Fibroblast of lung (primary cell): ENCODE data around the gene ERCC2. TPM values are rescaled to one million over a fixed set of nuclear protein-coding genes. Genes with fewer than 3 reads are reported as not detected.

ENCODE experiments used
- DNase-seq, 2 donors: peaks; one replicate each; pipeline versions ENCODE4 v3.0.0 to v3.0.0-alpha.2; 2010; ENCODE audit warnings: low read depth in 2 of 2
- H2AFZ ChIP-seq: 2 replicates; pipeline ENCODE4 v1.5.1; 2012; ENCODE audit warnings: low read length, control low read depth, inconsistent platforms
- H3K27ac ChIP-seq: 2 replicates; pipeline ENCODE4 v1.5.1; 2011; ENCODE audit warnings: low read length, control low read depth; ENCODE audit not compliant: insufficient read depth
- H3K27me3 ChIP-seq: 2 replicates; pipeline ENCODE4 v1.5.1; 2011; ENCODE audit warnings: mild to moderate bottlenecking, low read length; ENCODE audit not compliant: control insufficient read depth, insufficient read depth
- H3K36me3 ChIP-seq: 2 replicates; pipeline ENCODE4 v1.5.1; 2011; ENCODE audit warnings: low read length; ENCODE audit not compliant: control insufficient read depth, insufficient read depth
- H3K4me1 ChIP-seq: 2 replicates; pipeline ENCODE4 v1.5.1; 2011; ENCODE audit warnings: low read length; ENCODE audit not compliant: control insufficient read depth, insufficient read depth; ENCODE audit errors: extremely low read depth
- H3K4me2 ChIP-seq: 2 replicates; pipeline ENCODE4 v1.5.1; 2011; ENCODE audit warnings: low read length, control low read depth; ENCODE audit not compliant: insufficient read depth; ENCODE audit errors: extremely low read depth
- H3K4me3 ChIP-seq, 4 experiments: fragments of 200-600 bp in 1 of 4; sonication (generic) in 1 of 4; replicated peaks in 1 of 4; 2 replicates each; pipeline ENCODE4 v1.5.1; 2011 to 2016; ENCODE audit warnings: low read length in 4 of 4, low read depth in 3 of 4, mild to moderate bottlenecking in 3 of 4, control low read depth in 2 of 4, inconsistent platforms in 1 of 4, mixed read lengths in 1 of 4; ENCODE audit not compliant: insufficient read depth in 1 of 4; ENCODE audit errors: control extremely low read depth in 1 of 4
- H3K79me2 ChIP-seq: 2 replicates; pipeline ENCODE4 v1.5.1; 2012; ENCODE audit warnings: mild to moderate bottlenecking, low read length, inconsistent platforms; ENCODE audit not compliant: control insufficient read depth, insufficient read depth
- H3K9ac ChIP-seq: 2 replicates; pipeline ENCODE4 v1.5.1; 2011; ENCODE audit warnings: mild to moderate bottlenecking, low read length, control low read depth; ENCODE audit not compliant: insufficient read depth
- H3K9me3 ChIP-seq: 2 replicates; pipeline ENCODE4 v1.5.1; 2012; ENCODE audit warnings: low read depth, low read length; ENCODE audit not compliant: control insufficient read depth, insufficient read depth
- H4K20me1 ChIP-seq: 2 replicates; pipeline ENCODE4 v1.5.1; 2011; ENCODE audit warnings: low read length; ENCODE audit not compliant: control insufficient read depth, insufficient read depth; ENCODE audit errors: extremely low read depth
- EZH2 ChIP-seq: IDR thresholded peaks from 2 replicates; pipeline ENCODE4 v1.5.1; 2012; ENCODE audit warnings: low read length, control low read depth, mild to moderate bottlenecking; ENCODE audit errors: missing control alignments
- polyA plus RNA-seq, 2 donors: library from polyadenylated mRNA; depleted of rRNA in 1 of 2; stranded (reverse) in 1 of 2; unstranded in 1 of 2; fragments of >200 nt; gene quantifications; 2 replicates each; pipeline ENCODE4 v1.2.1, GENCODE V29; 2011 to 2012; ENCODE audit warnings: missing spikeins in 1 of 2
- total RNA-seq: library from RNA; depleted of rRNA; stranded (reverse); fragments of >200 nt; gene quantifications from 2 replicates; pipeline ENCODE4 v1.2.1, GENCODE V29; 2014
- TF ChIP-seq, protein P1 (sequence below), 2 donors: IDR thresholded peaks in 1 of 2; conservative IDR thresholded peaks in 1 of 2; 1 replicate in 1 of 2; 2 replicates in 1 of 2; pipeline ENCODE4 v1.5.1; 2011 to 2012; ENCODE audit warnings: low read length in 2 of 2, control low read depth in 1 of 2, inconsistent platforms in 1 of 2, low read depth in 1 of 2, mild to moderate bottlenecking in 1 of 2

Gene ERCC2
- total and polyA plus RNA-seq, 2 donors (not counting 1 experiment from before 2014, with no cell fraction given) = 21.6 to 57.1 TPM

GRCh38 chr19:45302416-45302815, 68.0 kb downstream of the ERCC2 start:
- TF ChIP-seq, protein P1, sequence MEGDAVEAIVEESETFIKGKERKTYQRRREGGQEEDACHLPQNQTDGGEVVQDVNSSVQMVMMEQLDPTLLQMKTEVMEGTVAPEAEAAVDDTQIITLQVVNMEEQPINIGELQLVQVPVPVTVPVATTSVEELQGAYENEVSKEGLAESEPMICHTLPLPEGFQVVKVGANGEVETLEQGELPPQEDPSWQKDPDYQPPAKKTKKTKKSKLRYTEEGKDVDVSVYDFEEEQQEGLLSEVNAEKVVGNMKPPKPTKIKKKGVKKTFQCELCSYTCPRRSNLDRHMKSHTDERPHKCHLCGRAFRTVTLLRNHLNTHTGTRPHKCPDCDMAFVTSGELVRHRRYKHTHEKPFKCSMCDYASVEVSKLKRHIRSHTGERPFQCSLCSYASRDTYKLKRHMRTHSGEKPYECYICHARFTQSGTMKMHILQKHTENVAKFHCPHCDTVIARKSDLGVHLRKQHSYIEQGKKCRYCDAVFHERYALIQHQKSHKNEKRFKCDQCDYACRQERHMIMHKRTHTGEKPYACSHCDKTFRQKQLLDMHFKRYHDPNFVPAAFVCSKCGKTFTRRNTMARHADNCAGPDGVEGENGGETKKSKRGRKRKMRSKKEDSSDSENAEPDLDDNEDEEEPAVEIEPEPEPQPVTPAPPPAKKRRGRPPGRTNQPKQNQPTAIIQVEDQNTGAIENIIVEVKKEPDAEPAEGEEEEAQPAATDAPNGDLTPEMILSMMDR (conservative IDR thresholded peaks at IDR 0.05 in 1 of 2, IDR thresholded peaks at IDR 0.05 in 1 of 2; ENCODE audit: low read depth in 1 of 2, low read length in 2 of 2) = no peak
- TF ChIP-seq EZH2 = no peak
- no peaks in the 10 kb centered on the region for H3K79me2 ChIP-seq
- H3K4me1 ChIP-seq = no peaks in the 10 kb centered on the region
- no peak overlapping the region for H2AFZ ChIP-seq
- no peaks in the 10 kb centered on the region for H3K27me3 ChIP-seq
- no peak overlapping the region for H3K27ac ChIP-seq
- H4K20me1 ChIP-seq = no peaks in the 10 kb centered on the region
- no peak overlapping the region for H3K4me3 ChIP-seq
- H3K9ac ChIP-seq = no peak overlapping the region
- H3K36me3 ChIP-seq = no peaks in the 10 kb centered on the region
- H3K9me3 ChIP-seq = no peaks in the 10 kb centered on the region
- no peak overlapping the region for H3K4me2 ChIP-seq
- DNase-seq = no peak

Other genes starting within 250 kb of the ERCC2 start
- gene NKPD1, start 209.6 kb downstream of the ERCC2 start, total RNA-seq = 0.17 and 0.26 TPM in 2 replicates
- gene NKPD1, start 209.6 kb downstream of the ERCC2 start, polyA plus RNA-seq = 0.01 TPM in 1 of 2 replicates, not detected in the other
- 15.9 and 20.0 TPM in 2 replicates for gene TRAPPC6A, start 192.3 kb downstream of the ERCC2 start, total RNA-seq
- 4.5 and 9.3 TPM in 2 replicates for gene TRAPPC6A, start 192.3 kb downstream of the ERCC2 start, polyA plus RNA-seq
- gene BLOC1S3, start 191.8 kb downstream of the ERCC2 start, total RNA-seq = 2.6 and 3.8 TPM in 2 replicates
- 5.2 and 5.6 TPM in 2 replicates for gene BLOC1S3, start 191.8 kb downstream of the ERCC2 start, polyA plus RNA-seq
- under 0.01 TPM in 1 of 2 replicates, not detected in the other for gene EXOC3L2, start 125.2 kb downstream of the ERCC2 start, total RNA-seq
- not detected in 2 replicates for gene EXOC3L2, start 125.2 kb downstream of the ERCC2 start, polyA plus RNA-seq
- 7.4 and 8.9 TPM in 2 replicates for gene MARK4, start 119.3 kb downstream of the ERCC2 start, total RNA-seq
- gene MARK4, start 119.3 kb downstream of the ERCC2 start, polyA plus RNA-seq = 14.1 and 19.5 TPM in 2 replicates
- gene CKM, start 47.7 kb downstream of the ERCC2 start, total RNA-seq = not detected in 2 replicates
- gene CKM, start 47.7 kb downstream of the ERCC2 start, polyA plus RNA-seq = 0.03 TPM in 1 of 2 replicates, not detected in the other
- 0.17 TPM in 1 of 2 replicates, not detected in the other for gene KLC3, start 29.8 kb downstream of the ERCC2 start, total RNA-seq
- gene KLC3, start 29.8 kb downstream of the ERCC2 start, polyA plus RNA-seq = 0.09 TPM in 1 of 2 replicates, not detected in the other
- 1.5 and 3.0 TPM in 2 replicates for gene PPP1R13L, start 34.5 kb upstream of the ERCC2 start, total RNA-seq
- gene PPP1R13L, start 34.5 kb upstream of the ERCC2 start, polyA plus RNA-seq = 1.2 and 5.8 TPM in 2 replicates
- gene POLR1G, start 36.1 kb upstream of the ERCC2 start, total RNA-seq = 3.6 and 5.4 TPM in 2 replicates
- 4.7 and 5.3 TPM in 2 replicates for gene POLR1G, start 36.1 kb upstream of the ERCC2 start, polyA plus RNA-seq
- 81.1 and 81.4 TPM in 2 replicates for gene ERCC1, start 53.3 kb upstream of the ERCC2 start, total RNA-seq
- 49.3 and 69.6 TPM in 2 replicates for gene ERCC1, start 53.3 kb upstream of the ERCC2 start, polyA plus RNA-seq
- gene FOSB, start 97.4 kb upstream of the ERCC2 start, total RNA-seq = 9.5 and 24.9 TPM in 2 replicates
- gene FOSB, start 97.4 kb upstream of the ERCC2 start, polyA plus RNA-seq = 2.8 and 48.6 TPM in 2 replicates
- gene RTN2, start 126.5 kb upstream of the ERCC2 start, total RNA-seq = 5.1 and 7.9 TPM in 2 replicates
- gene RTN2, start 126.5 kb upstream of the ERCC2 start, polyA plus RNA-seq = 8.9 and 11.7 TPM in 2 replicates
- 1.8 and 2.8 TPM in 2 replicates for gene PPM1N, start 127.9 kb upstream of the ERCC2 start, total RNA-seq
- 2.3 and 2.6 TPM in 2 replicates for gene PPM1N, start 127.9 kb upstream of the ERCC2 start, polyA plus RNA-seq
- 33.1 and 40.3 TPM in 2 replicates for gene VASP, start 136.9 kb upstream of the ERCC2 start, total RNA-seq
- 62.3 and 67.9 TPM in 2 replicates for gene VASP, start 136.9 kb upstream of the ERCC2 start, polyA plus RNA-seq
- 3.1 and 3.8 TPM in 2 replicates for gene OPA3, start 214.2 kb upstream of the ERCC2 start, total RNA-seq
- 8.3 and 11.3 TPM in 2 replicates for gene OPA3, start 214.2 kb upstream of the ERCC2 start, polyA plus RNA-seq
- gene GPR4, start 231.6 kb upstream of the ERCC2 start, total RNA-seq = under 0.01 TPM in 1 of 2 replicates, not detected in the other
- gene GPR4, start 231.6 kb upstream of the ERCC2 start, polyA plus RNA-seq = 0.47 and 0.58 TPM in 2 replicates